ENCODE results near the gene CASKIN1.

DNA sequence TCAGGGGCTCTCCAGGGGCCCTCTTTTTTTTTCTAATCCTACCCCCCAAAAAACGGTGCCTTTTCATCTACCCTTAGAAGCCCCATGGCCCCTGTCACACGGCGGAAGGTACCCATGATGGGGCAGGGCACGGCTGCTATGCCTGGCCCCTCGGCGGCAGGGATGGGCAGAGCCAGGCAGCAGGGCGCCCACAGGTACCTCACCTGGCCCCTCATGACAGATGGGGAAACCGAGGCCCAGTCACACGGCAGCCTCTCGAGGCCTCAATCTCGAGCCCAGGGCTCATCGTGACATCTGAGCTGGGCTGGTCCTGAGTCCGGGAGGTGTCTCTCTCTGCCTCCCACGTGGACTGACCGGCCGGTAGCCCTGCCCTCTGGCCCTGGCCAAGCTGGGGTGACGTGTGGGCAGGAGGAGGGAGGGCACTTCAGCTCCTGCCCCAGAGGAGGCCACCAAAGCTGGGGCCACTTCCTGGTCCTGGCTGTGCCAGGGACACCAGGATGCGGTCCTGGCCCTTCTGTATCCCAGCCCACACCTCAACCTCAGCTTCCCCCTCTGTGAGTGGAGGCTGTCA, 29.3 kb downstream of the CASKIN1 start:
- TF ChIP-seq CTCF (IDR thresholded peaks at IDR 0.05) = no peak
- TF ChIP-seq POLR2A (IDR thresholded peaks at IDR 0.05) = no peak

Data from testis (tissue), 2 donors.